H9 (cell line): ENCODE data around the gene FARP1. TPM values are rescaled to one million over a fixed set of nuclear protein-coding genes. Genes with fewer than 3 reads are reported as not detected.

Experiments
- DNase-seq: peaks from one replicate; pipeline ENCODE4 v3.0.0-alpha.2; 2017
- H2AFZ ChIP-seq: one replicate; pipeline ENCODE4 v1.6.1; 2013; ENCODE audit warnings: mild to moderate bottlenecking, low read length, control low read depth, moderate library complexity
- H2AK5ac ChIP-seq: 2 replicates; pipeline ENCODE4 v1.6.1; 2013; ENCODE audit warnings: low read length, control low read depth, mixed read lengths; ENCODE audit not compliant: insufficient read length
- H2BK120ac ChIP-seq: one replicate; pipeline ENCODE4 v1.6.1; 2013; ENCODE audit warnings: low read depth, mild to moderate bottlenecking, low read length, control low read depth, inconsistent platforms; ENCODE audit not compliant: poor library complexity, severe bottlenecking
- H2BK12ac ChIP-seq: 2 replicates; pipeline ENCODE4 v1.6.1; 2013; ENCODE audit warnings: low read length, control low read depth, mixed read lengths, low read depth; ENCODE audit not compliant: insufficient read length
- H2BK15ac ChIP-seq: 2 replicates; pipeline ENCODE4 v1.6.1; 2013; ENCODE audit warnings: low read depth, low read length, control low read depth
- H2BK20ac ChIP-seq: one replicate; pipeline ENCODE4 v1.6.1; 2013; ENCODE audit warnings: low read depth, mild to moderate bottlenecking, low read length, control low read depth, inconsistent platforms; ENCODE audit not compliant: poor library complexity, severe bottlenecking
- H2BK5ac ChIP-seq: 2 replicates; pipeline ENCODE4 v1.6.1; 2013; ENCODE audit warnings: low read length, control low read depth, mixed read lengths; ENCODE audit not compliant: insufficient read length
- H3K14ac ChIP-seq: 2 replicates; pipeline ENCODE4 v1.6.1; 2013; ENCODE audit warnings: low read length, control low read depth; ENCODE audit not compliant: insufficient read depth
- H3K18ac ChIP-seq: 2 replicates; pipeline ENCODE4 v1.6.1; 2013; ENCODE audit warnings: low read depth, mild to moderate bottlenecking, mixed read lengths, low read length, control low read depth; ENCODE audit not compliant: insufficient read length
- H3K23ac ChIP-seq: 2 replicates; pipeline ENCODE4 v1.6.1; 2013; ENCODE audit warnings: low read length, control low read depth, mixed read lengths, low read depth; ENCODE audit not compliant: insufficient read length
- H3K23me2 ChIP-seq: 2 replicates; pipeline ENCODE4 v1.6.1; 2013; ENCODE audit warnings: low read depth, mild to moderate bottlenecking, mixed read lengths, low read length, control low read depth; ENCODE audit not compliant: insufficient read length, poor library complexity, severe bottlenecking
- H3K27ac ChIP-seq: 2 replicates; pipeline ENCODE4 v1.5.1; 2013; ENCODE audit warnings: low read length, control low read depth, mixed read lengths, low read depth; ENCODE audit not compliant: insufficient read length
- H3K27me3 ChIP-seq: 2 replicates; pipeline ENCODE4 v1.6.1; 2013; ENCODE audit warnings: low read length, control low read depth, inconsistent platforms; ENCODE audit not compliant: insufficient read depth
- H3K4ac ChIP-seq: 2 replicates; pipeline ENCODE4 v1.6.1; 2013; ENCODE audit warnings: low read depth, mild to moderate bottlenecking, control low read depth, inconsistent platforms, low read length, moderate library complexity
- H3K4me1 ChIP-seq: 2 replicates; pipeline ENCODE4 v1.6.1; 2013; ENCODE audit warnings: low read length, control low read depth, inconsistent platforms; ENCODE audit not compliant: insufficient read depth
- H3K4me2 ChIP-seq: 2 replicates; pipeline ENCODE4 v1.6.1; 2013; ENCODE audit warnings: low read length, control low read depth, mixed read lengths; ENCODE audit not compliant: insufficient read length, insufficient read depth
- H3K56ac ChIP-seq: 2 replicates; pipeline ENCODE4 v1.6.1; 2013; ENCODE audit warnings: low read depth, mild to moderate bottlenecking, mixed read lengths, low read length, control low read depth; ENCODE audit not compliant: insufficient read length
- H3K79me1 ChIP-seq: 2 replicates; pipeline ENCODE4 v1.6.1; 2013; ENCODE audit warnings: low read depth, mild to moderate bottlenecking, moderate library complexity, low read length, control low read depth, inconsistent platforms; ENCODE audit not compliant: insufficient read depth, poor library complexity, severe bottlenecking
- H3K79me2 ChIP-seq: 2 replicates; pipeline ENCODE4 v1.6.1; 2013; ENCODE audit warnings: low read length, control low read depth, inconsistent platforms; ENCODE audit not compliant: insufficient read depth
- H3K9ac ChIP-seq: 2 replicates; pipeline ENCODE4 v1.6.1; 2013; ENCODE audit warnings: low read length, control low read depth, mixed read lengths; ENCODE audit not compliant: insufficient read length; ENCODE audit errors: extremely low read depth
- H3K9me3 ChIP-seq: one replicate; pipeline ENCODE4 v1.6.1; 2013; ENCODE audit warnings: low read depth, low read length, inconsistent platforms; ENCODE audit not compliant: control insufficient read depth
- H3T11ph ChIP-seq: one replicate; pipeline ENCODE4 v1.6.1; 2013; ENCODE audit warnings: mild to moderate bottlenecking, low read length, control low read depth, inconsistent platforms
- H4K20me1 ChIP-seq: one replicate; pipeline ENCODE4 v1.6.1; 2013; ENCODE audit not compliant: control insufficient read depth, insufficient read length, insufficient read depth
- H4K5ac ChIP-seq: 2 replicates; pipeline ENCODE4 v1.6.1; 2013; ENCODE audit warnings: low read depth, mild to moderate bottlenecking, mixed read lengths, low read length, control low read depth; ENCODE audit not compliant: insufficient read length
- H4K8ac ChIP-seq: replicated peaks from 2 replicates; pipeline ENCODE4 v1.6.1; 2013; ENCODE audit warnings: low read length, control low read depth, mixed read lengths, low read depth; ENCODE audit not compliant: insufficient read length
- H4K91ac ChIP-seq: 2 replicates; pipeline ENCODE4 v1.6.1; 2013; ENCODE audit warnings: low read depth, mild to moderate bottlenecking, moderate library complexity, mixed read lengths, low read length, control low read depth; ENCODE audit not compliant: insufficient read length
- H3K27ac Mint-ChIP-seq, 3 experiments: 2 replicates in 2 of 3; 3 replicates in 1 of 3; pipeline ENCODE4 v1.8.0; 2020 to 2021; ENCODE audit warnings: mixed read lengths in 3 of 3, mild to moderate bottlenecking in 1 of 3, moderate library complexity in 1 of 3
- H3K27me3 Mint-ChIP-seq: 2 replicates; pipeline ENCODE4 v1.8.0; 2021; ENCODE audit warnings: low read depth, mild to moderate bottlenecking, moderate library complexity, mixed read lengths
- H3K36me3 Mint-ChIP-seq, 3 experiments: 2 replicates in 2 of 3; 3 replicates in 1 of 3; pipeline ENCODE4 v1.8.0; 2020 to 2021; ENCODE audit warnings: low read depth in 3 of 3, mixed read lengths in 3 of 3; ENCODE audit not compliant: insufficient read depth in 1 of 3
- H3K4me1 Mint-ChIP-seq, 2 experiments: 2 replicates each; pipeline ENCODE4 v1.8.0; 2020; ENCODE audit warnings: mixed read lengths in 2 of 2
- H3K4me3 Mint-ChIP-seq, 2 experiments: 2 replicates in 1 of 2; 3 replicates in 1 of 2; pipeline ENCODE4 v1.8.0; 2020 to 2021; ENCODE audit warnings: mild to moderate bottlenecking in 2 of 2, mixed read lengths in 2 of 2, moderate library complexity in 1 of 2
- H3K9me3 Mint-ChIP-seq, 2 experiments: 2 replicates in 1 of 2; 3 replicates in 1 of 2; pipeline ENCODE4 v1.8.0; 2020; ENCODE audit warnings: mild to moderate bottlenecking in 2 of 2, mixed read lengths in 2 of 2, moderate library complexity in 1 of 2
- CTCF ChIP-seq: fragments of 200-600 bp; sonication (generic); conservative IDR thresholded peaks from 3 replicates; pipeline ENCODE4 v1.8.0; 2021; ENCODE audit warnings: antibody characterized with exemption, mild to moderate bottlenecking
- WGBS: extraction: QIAGEN DNeasy Blood & Tissue Kit; methylation state at CpG from one replicate; pipeline ENCODE4 v1.1.7; 2013; ENCODE audit warnings: missing lambda C conversion rate, low lambda C conversion rate, mixed read lengths; ENCODE audit not compliant: insufficient read length; ENCODE audit errors: extremely low coverage; 5-methylcytosine and 5-hydroxymethylcytosine counted together
- total RNA-seq: library from RNA; stranded (reverse); gene quantifications from 2 replicates; pipeline ENCODE4 v1.2.1, GENCODE V29; 2021

The FARP1 gene
- total RNA-seq, 1 experiment from 2014 or later, result 95.9 TPM

- Histone ChIP-seq H3K79me2 (no peaks in the 10 kb centered on the region), H3K23me2 (no peaks in the 10 kb centered on the region), H3K56ac (no peak overlapping the region), H4K20me1 (no peaks in the 10 kb centered on the region), H3K4me2 (no peak overlapping the region), H2BK20ac (no peak overlapping the region), H3T11ph (no peak overlapping the region), H3K23ac (no peak overlapping the region), H2BK5ac (no peak overlapping the region), H4K91ac (no peak overlapping the region), H3K27me3 (no peaks in the 10 kb centered on the region), H2AFZ (no peak overlapping the region), H3K4me1 (peaks cover 4% of the 10 kb centered on the region; the same call in 1 of the 2 replicates), H3K14ac (no peak overlapping the region), H3K79me1 (no peaks in the 10 kb centered on the region), H3K4ac (no peak overlapping the region), H2BK12ac (no peak overlapping the region), H3K27ac (no peak overlapping the region), H4K8ac (no peak overlapping the region), H3K9me3 (no peaks in the 10 kb centered on the region), H2AK5ac (no peak overlapping the region), H3K9ac (no peak overlapping the region), H2BK120ac (no peak overlapping the region), H2BK15ac (no peak overlapping the region), H3K18ac (no peak overlapping the region), H4K5ac (no peak overlapping the region)
- no peak for DNase-seq
- Mint-ChIP-seq H3K9me3 (no peaks in the 10 kb centered on the region), H3K36me3 (peaks cover 7 to 34% (median 14%) of the 10 kb centered on the region in 3 experiments; a peak in 6 of 7 replicates), H3K27ac (no peak overlapping the region; a peak in 1 of 7 replicates), H3K4me1 (peaks cover 17% of the 10 kb centered on the region in 2 experiments), H3K27me3 (no peaks in the 10 kb centered on the region), H3K4me3 (no peak overlapping the region)
- TF ChIP-seq CTCF, result no peak
- no CpG with 5 or more reads among the region's 7 CpGs for WGBS
These were observed 255.0 kb downstream of the FARP1 start for GRCh38 chr13:98397861-98398260.
